H1 (cell line): ENCODE data around the gene METTL8. TPM values are rescaled to one million over a fixed set of nuclear protein-coding genes. Genes with fewer than 3 reads are reported as not detected.
A peak's percentile ranks its signal among the peaks of the same experiment; 100 is the strongest.

Source experiments
- CTCF ChIA-PET: fragments of 300-600 bp; sonication (Branson Sonifier 250); formaldehyde crosslinking; loops from one replicate; lab custom pipeline; 2021; ENCODE audit not compliant: partially characterized antibody; lab: Charles Lee
- POLR2A ChIA-PET: fragments of 300-600 bp; sonication (Branson Sonifier 250); formaldehyde crosslinking; loops from one replicate; lab custom pipeline; 2021; ENCODE audit warnings: inconsistent platforms; ENCODE audit not compliant: partially characterized antibody; lab: Charles Lee
- DNase-seq, 2 experiments: peaks; one replicate each; pipeline versions ENCODE4 v3.0.0 to v3.0.0-alpha.2; 2010 to 2022; ENCODE audit warnings: low spot score in 2 of 2, low read depth in 1 of 2, mixed read lengths in 1 of 2
- FAIRE-seq: peaks from 2 replicates; lab custom pipeline; 2011; peaks lifted over from hg19 to GRCh38; lab: Jason Lieb, UNC
- H2AFZ ChIP-seq: 2 replicates; pipeline ENCODE4 v1.8.1; 2012; ENCODE audit warnings: low read length, inconsistent platforms
- H2AK5ac ChIP-seq: 2 replicates; pipeline ENCODE4 v1.6.1; 2013; ENCODE audit warnings: low read depth, low read length
- H2BK120ac ChIP-seq: replicated peaks from 2 replicates; pipeline ENCODE3; 2013; ENCODE audit warnings: low read depth, low read length, inconsistent platforms
- H2BK12ac ChIP-seq: 2 replicates; pipeline ENCODE4 v1.6.1; 2013; ENCODE audit warnings: low read depth, low read length
- H2BK15ac ChIP-seq: 2 replicates; pipeline ENCODE4 v1.6.1; 2013; ENCODE audit warnings: low read length
- H2BK20ac ChIP-seq: 2 replicates; pipeline ENCODE4 v1.6.1; 2013; ENCODE audit warnings: low read length
- H2BK5ac ChIP-seq: 2 replicates; pipeline ENCODE4 v1.6.1; 2013; ENCODE audit warnings: low read depth, low read length
- H3K14ac ChIP-seq: 2 replicates; pipeline ENCODE4 v1.6.1; 2013; ENCODE audit warnings: inconsistent platforms; ENCODE audit not compliant: insufficient read length
- H3K18ac ChIP-seq: 2 replicates; pipeline ENCODE4 v1.6.1; 2013; ENCODE audit warnings: low read length; ENCODE audit errors: extremely low read depth
- H3K23ac ChIP-seq: 2 replicates; pipeline ENCODE4 v1.6.1; 2013; ENCODE audit warnings: inconsistent platforms; ENCODE audit not compliant: insufficient read length
- H3K23me2 ChIP-seq: 2 replicates; pipeline ENCODE4 v1.6.1; 2013; ENCODE audit warnings: low read depth, low read length
- H3K27ac ChIP-seq: 2 replicates; pipeline ENCODE4 v1.6.1; 2011; ENCODE audit warnings: low read depth, low read length, inconsistent platforms
- H3K27me3 ChIP-seq, 4 experiments: replicated peaks in 1 of 4; 1 replicate in 1 of 4; 2 replicates in 3 of 4; pipeline versions ENCODE4 v1.6.1 to v1.8.1; 2011 to 2013; ENCODE audit warnings: low read length in 3 of 4, mild to moderate bottlenecking in 3 of 4, inconsistent platforms in 2 of 4, mixed read lengths in 2 of 4, moderate library complexity in 1 of 4; ENCODE audit not compliant: control insufficient read depth in 3 of 4, insufficient read depth in 3 of 4; ENCODE audit errors: extremely low read depth in 1 of 4
- H3K36me3 ChIP-seq, 4 experiments: 2 replicates each; pipeline versions ENCODE4 v1.6.1 to v1.8.1; 2011 to 2013; ENCODE audit warnings: mild to moderate bottlenecking in 4 of 4, low read length in 3 of 4, moderate library complexity in 2 of 4, control low read depth in 1 of 4, inconsistent platforms in 1 of 4; ENCODE audit not compliant: insufficient read depth in 4 of 4, control insufficient read depth in 2 of 4
- H3K4ac ChIP-seq: replicated peaks from 2 replicates; pipeline ENCODE3; 2013; ENCODE audit warnings: low read length, low read depth, mixed read lengths, inconsistent platforms; ENCODE audit not compliant: insufficient read length
- H3K4me1 ChIP-seq, 4 experiments: replicated peaks in 1 of 4; 1 replicate in 1 of 4; 2 replicates in 3 of 4; pipeline versions ENCODE4 v1.6.1 to v1.8.1; 2011 to 2013; ENCODE audit warnings: low read length in 3 of 4, inconsistent platforms in 2 of 4, mixed read lengths in 1 of 4; ENCODE audit not compliant: insufficient read depth in 4 of 4, control insufficient read depth in 3 of 4
- H3K4me2 ChIP-seq, 2 experiments: 2 replicates each; pipeline versions ENCODE4 v1.6.1 to v1.8.1; 2011 to 2013; ENCODE audit warnings: low read depth in 2 of 2, low read length in 2 of 2, control low read depth in 1 of 2, inconsistent platforms in 1 of 2, mild to moderate bottlenecking in 1 of 2; ENCODE audit not compliant: insufficient read depth in 1 of 2
- H3K4me3 ChIP-seq, 4 experiments: fragments of 200-600, 300-600 bp in 1 of 4; sonication (generic), shearing (Covaris generic), sonication (Bioruptor Twin) in 1 of 4; 2 replicates each; pipeline versions ENCODE4 v1.5.1 to v1.8.1; 2011 to 2016; ENCODE audit warnings: low read length in 4 of 4, low read depth in 3 of 4, control low read depth in 2 of 4, inconsistent platforms in 2 of 4, mild to moderate bottlenecking in 2 of 4, mixed read lengths in 1 of 4, moderate library complexity in 1 of 4; ENCODE audit not compliant: insufficient read depth in 2 of 4; ENCODE audit errors: extremely low read depth in 1 of 4
- H3K56ac ChIP-seq: replicated peaks from 2 replicates; pipeline ENCODE3; 2013; ENCODE audit warnings: low read depth, mild to moderate bottlenecking, mixed read lengths, low read length, inconsistent platforms; ENCODE audit not compliant: insufficient read length
- H3K79me1 ChIP-seq: 2 replicates; pipeline ENCODE4 v1.6.1; 2013; ENCODE audit warnings: low read depth, low read length, control low read depth
- H3K79me2 ChIP-seq, 2 experiments: 2 replicates each; pipeline versions ENCODE4 v1.6.1 to v1.8.1; 2012 to 2013; ENCODE audit warnings: low read length in 2 of 2, mild to moderate bottlenecking in 2 of 2, inconsistent platforms in 1 of 2; ENCODE audit not compliant: insufficient read depth in 2 of 2, control insufficient read depth in 1 of 2
- H3K9ac ChIP-seq, 4 experiments: replicated peaks in 1 of 4; 1 replicate in 1 of 4; 2 replicates in 3 of 4; pipeline versions ENCODE4 v1.6.1 to v1.8.1; 2011 to 2013; ENCODE audit warnings: low read depth in 3 of 4, low read length in 3 of 4, control low read depth in 2 of 4, mild to moderate bottlenecking in 2 of 4, moderate library complexity in 2 of 4, inconsistent platforms in 1 of 4; ENCODE audit errors: extremely low read depth in 1 of 4
- H3K9me3 ChIP-seq, 2 experiments: 2 replicates each; pipeline versions ENCODE4 v1.6.1 to v1.8.1; 2012 to 2013; ENCODE audit warnings: mild to moderate bottlenecking in 2 of 2, moderate library complexity in 2 of 2, control low read depth in 1 of 2, inconsistent platforms in 1 of 2, low read depth in 1 of 2, low read length in 1 of 2, mixed read lengths in 1 of 2; ENCODE audit not compliant: insufficient read depth in 2 of 2
- H4K20me1 ChIP-seq, 2 experiments: replicated peaks in 1 of 2; 2 replicates each; pipeline versions ENCODE3 to v1.8.1; 2011 to 2013; ENCODE audit warnings: inconsistent platforms in 2 of 2, low read length in 2 of 2, mild to moderate bottlenecking in 1 of 2; ENCODE audit not compliant: insufficient read depth in 2 of 2, control insufficient read depth in 1 of 2
- H4K5ac ChIP-seq: 2 replicates; pipeline ENCODE4 v1.6.1; 2013; ENCODE audit warnings: low read length, low read depth, mixed read lengths, inconsistent platforms; ENCODE audit not compliant: insufficient read length
- H4K8ac ChIP-seq: 2 replicates; pipeline ENCODE4 v1.8.0; 2013; ENCODE audit warnings: mild to moderate bottlenecking, moderate library complexity, low read length, inconsistent platforms; ENCODE audit not compliant: insufficient read depth; ENCODE audit errors: extremely low read depth
- H4K91ac ChIP-seq: replicated peaks from 2 replicates; pipeline ENCODE3; 2013; ENCODE audit warnings: low read length, mixed read lengths, inconsistent platforms; ENCODE audit not compliant: insufficient read length
- ASH2L ChIP-seq: fragments of 200-600, 300-600 bp; sonication (generic); IDR thresholded peaks from one replicate; pipeline ENCODE4 v1.7.1; 2017; ENCODE audit warnings: low read length
- CTCF ChIP-seq, 3 experiments: IDR thresholded peaks; 1 replicate in 2 of 3; 2 replicates in 1 of 3; pipeline versions ENCODE4 v1.5.1 to v1.6.1; 2011; ENCODE audit warnings: low read length in 3 of 3, mild to moderate bottlenecking in 3 of 3, inconsistent platforms in 2 of 3, low read depth in 1 of 3, moderate library complexity in 1 of 3; ENCODE audit not compliant: insufficient read depth in 1 of 3; ENCODE audit errors: control extremely low read depth in 1 of 3
- KDM4A ChIP-seq: IDR thresholded peaks from one replicate; pipeline ENCODE4 v1.7.1; 2012; ENCODE audit warnings: low read depth, mild to moderate bottlenecking, moderate library complexity, low read length, inconsistent platforms; ENCODE audit not compliant: severe bottlenecking
- MAX ChIP-seq: IDR thresholded peaks from 2 replicates; pipeline ENCODE4 v1.6.1; 2012; ENCODE audit warnings: inconsistent platforms
- NANOG ChIP-seq: IDR thresholded peaks from 2 replicates; pipeline ENCODE4 v1.6.1; 2011; ENCODE audit warnings: low read length, low read depth, mild to moderate bottlenecking, inconsistent platforms; ENCODE audit not compliant: insufficient read depth, poor library complexity, severe bottlenecking
- RAD21 ChIP-seq, 2 experiments: IDR thresholded peaks in 1 of 2; conservative IDR thresholded peaks in 1 of 2; 2 replicates each; pipeline ENCODE4 v1.6.1; 2011; ENCODE audit warnings: low read depth in 2 of 2, low read length in 2 of 2, improper control_type of control experiment in 1 of 2, inconsistent platforms in 1 of 2, mild to moderate bottlenecking in 1 of 2, moderate library complexity in 1 of 2
- SUZ12 ChIP-seq: fragments of 200-600 bp; sonication (generic); IDR thresholded peaks from 2 replicates; pipeline ENCODE4 v1.6.1; 2012; ENCODE audit warnings: mild to moderate bottlenecking, inconsistent platforms, low read length, moderate library complexity, mixed read lengths
- ZNF274 ChIP-seq: IDR thresholded peaks from 2 replicates; pipeline ENCODE4 v1.7.0; 2012; ENCODE audit warnings: low read length, borderline replicate concordance; ENCODE audit errors: extremely low read depth
- WGBS, 2 experiments: shearing (Covaris generic) in 1 of 2; methylation state at CpG; one replicate each; pipeline versions ENCODE4 v1.1.6 to v1.1.7; 2013 to 2015; ENCODE audit warnings: low lambda C conversion rate in 2 of 2, mixed read lengths in 2 of 2, inconsistent platforms in 1 of 2, low coverage in 1 of 2, missing lambda C conversion rate in 1 of 2; ENCODE audit not compliant: insufficient replicate concordance in 2 of 2, insufficient coverage in 1 of 2, insufficient read length in 1 of 2; ENCODE audit errors: extremely low coverage in 1 of 2, missing lambda C conversion rate in 1 of 2; 5-methylcytosine and 5-hydroxymethylcytosine counted together
- polyA plus RNA-seq, 7 experiments: library from polyadenylated mRNA; depleted of rRNA in 3 of 7; stranded (reverse) in 5 of 7; unstranded in 2 of 7; fragments of >200 nt in 5 of 7; fragments of 200-250 nt in 2 of 7; gene quantifications; 1 replicate in 5 of 7; 2 replicates in 1 of 7; 4 replicates in 1 of 7; pipeline versions ENCODE4 v1.2.1 to v1.2.3, GENCODE V29; 2011 to 2013; ENCODE audit warnings: missing spikeins in 2 of 7, mixed read lengths in 2 of 7
- total RNA-seq: library from RNA; stranded (reverse); fragmentation: NEBNext Ultra II Directional; extraction: Animal tissue kit (Norgen Biotek cat#: 25700); gene quantifications from 2 replicates; pipeline ENCODE4 v1.2.1, GENCODE V29; 2021

METTL8 gene
- total and polyA plus RNA-seq, 2 of the 8 experiments (the other 6 are each of a cell fraction or from before 2014, with no cell fraction given), result 17.6 to 79.7 TPM

GRCh38 chr2:171307560-171307959, 126.2 kb downstream of the METTL8 start:
- CTCF ChIA-PET, result no interaction called here

More at GRCh38 chr2:171307560-171307959, 126.2 kb downstream of the METTL8 start:
- no peaks in the 10 kb centered on the region for H3K4me1 ChIP-seq
- H3K9ac ChIP-seq, result no peak overlapping the region
- no peak for FAIRE-seq
- TF ChIP-seq CTCF (IDR thresholded peaks at IDR 0.05; ENCODE audit: control extremely low read depth in 1 of 3, insufficient read depth in 1 of 3, low read depth in 1 of 3, low read length in 3 of 3) (no peak), SUZ12 (no peak), RAD21 (IDR thresholded peaks at IDR 0.05 in 1 of 2, conservative IDR thresholded peaks at IDR 0.05 in 1 of 2; ENCODE audit: low read depth in 2 of 2, low read length in 2 of 2) (no peak), ZNF274 (no peak), ASH2L (no peak), NANOG (no peak), KDM4A (no peak), MAX (no peak)
- H3K27me3 ChIP-seq, result no peaks in the 10 kb centered on the region
- POLR2A ChIA-PET, result interaction anchor here (0.8 kb wide), 1 partner anchor 10 kb away, joined by 3 read pairs; no protein-coding TSS in a partner anchor
- 92% methylated on average over 4 of the region's 4 CpGs; no CpG with 5 or more reads in 1 of the 2 experiments for WGBS, 2 experiments
- no peak overlapping the region for H4K91ac ChIP-seq
- no peak overlapping the region for H2BK20ac ChIP-seq
- H2BK15ac ChIP-seq, result no peak overlapping the region
- H4K8ac ChIP-seq, result no peak overlapping the region
- H3K14ac ChIP-seq, result no peak overlapping the region
- no peaks in the 10 kb centered on the region for H4K20me1 ChIP-seq
- DNase-seq, result no peak
- H3K4ac ChIP-seq, result no peak overlapping the region
- no peak overlapping the region for H2AFZ ChIP-seq
- no peak overlapping the region for H3K4me2 ChIP-seq
- no peak overlapping the region for H4K5ac ChIP-seq
- no peak overlapping the region for H2BK120ac ChIP-seq
- H3K56ac ChIP-seq, result no peak overlapping the region
- no peak overlapping the region for H3K4me3 ChIP-seq
- H3K36me3 ChIP-seq, result peaks cover 0 to 16% (median 0%) of the 10 kb centered on the region in 4 experiments; a peak in 3 of 8 replicates
- no peaks in the 10 kb centered on the region for H3K23me2 ChIP-seq
- no peaks in the 10 kb centered on the region for H3K79me1 ChIP-seq
- H2BK5ac ChIP-seq, result 0 out of 2 replicates have a peak overlapping the region, but pooled peaks have one; percentile 2
- 0 out of 2 replicates have a peak overlapping the region, but pooled peaks have one; percentile 24 for H2AK5ac ChIP-seq
- H3K79me2 ChIP-seq, result no peaks in the 10 kb centered on the region
- H3K9me3 ChIP-seq, result peaks cover 17% of the 10 kb centered on the region in 2 experiments
- H2BK12ac ChIP-seq, result no peak overlapping the region
- no peak overlapping the region for H3K23ac ChIP-seq
- H3K27ac ChIP-seq, result no peak overlapping the region
- no peak overlapping the region for H3K18ac ChIP-seq
